ENCODE measurements around the gene CEP295NL. TPM values are rescaled to one million over a fixed set of nuclear protein-coding genes. Genes with fewer than 3 reads are reported as not detected.
A peak's percentile ranks its signal among the peaks of the same experiment; 100 is the strongest.
"Not testable (repeated sequence)": the region's sequence is repeated elsewhere in the genome, so short reads cannot be mapped to it uniquely, and the experiment has no call there.

The CEP295NL gene
- polyA plus RNA-seq, 6 donors from 2014 or later: 1.3 to 2.9 (median 1.6) TPM; not detected in 1

DNA sequence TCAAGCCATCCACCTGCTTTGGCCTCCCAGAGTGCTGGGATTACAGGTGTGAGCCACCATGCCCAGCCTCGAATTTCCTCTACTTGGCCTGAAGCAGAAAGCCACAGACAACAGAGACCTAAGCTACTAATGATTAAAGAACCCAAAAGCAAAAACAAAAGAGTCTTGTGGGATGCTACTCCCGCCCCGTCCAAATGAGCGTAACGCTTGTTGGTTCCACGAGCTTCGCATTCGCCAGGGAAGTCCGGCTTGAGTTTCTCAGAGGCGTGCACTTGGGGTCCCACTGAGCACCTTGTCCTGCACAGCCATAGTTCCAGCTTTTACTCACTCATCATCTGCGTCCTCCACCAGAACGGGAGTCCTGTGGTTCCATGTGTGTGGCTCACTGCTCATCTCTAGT is 16.0 kb downstream of the CEP295NL start:
- H3K27ac Mint-ChIP-seq: peak overlapping the region in 4 of 6 donors; percentile 19 to 95 (median 67)
- no peaks in the 10 kb centered on the region for H3K36me3 Mint-ChIP-seq
- H3K4me3 Mint-ChIP-seq: peak overlapping the region in 2 of 8 donors; percentile 54 to 80
- ATAC-seq (ENCODE audit: low read depth in 2 of 2) (no peak), DNase-seq (no peak)
- H3K9me3 Mint-ChIP-seq: no peaks in the 10 kb centered on the region
- peaks cover 46 to 63% (median 52%) of the 10 kb centered on the region in 3 donors for H3K4me1 Mint-ChIP-seq
- no peaks in the 10 kb centered on the region for H3K27me3 Mint-ChIP-seq

DNA sequence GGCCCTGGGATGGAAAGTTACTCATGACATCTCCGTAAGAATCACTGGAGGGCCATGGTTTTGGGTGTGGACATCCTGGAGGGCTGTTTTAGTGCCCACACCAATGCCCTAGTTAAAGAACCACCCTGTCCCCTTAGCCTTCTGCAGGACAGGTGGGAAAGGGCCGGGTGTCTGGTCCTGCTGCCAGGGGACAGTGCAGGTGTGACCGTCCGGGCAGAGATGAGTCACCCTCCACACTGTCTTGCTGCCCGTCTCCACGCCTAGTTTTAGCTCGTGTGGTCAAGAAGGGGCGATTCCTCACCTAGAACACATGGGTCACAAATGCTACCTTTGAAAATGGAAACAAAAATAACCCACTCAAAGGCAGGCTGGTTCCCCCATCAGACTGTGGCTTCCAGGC is 17.0 kb downstream of the CEP295NL start:
- H3K9me3 Mint-ChIP-seq: no peaks in the 10 kb centered on the region
- peak overlapping the region in 1 of 8 donors; percentile 25 for H3K4me3 Mint-ChIP-seq
- DNase-seq (no peak), ATAC-seq (ENCODE audit: low read depth in 2 of 2) (no peak)
- H3K36me3 Mint-ChIP-seq: no peaks in the 10 kb centered on the region
- no peaks in the 10 kb centered on the region for H3K27me3 Mint-ChIP-seq
- H3K27ac Mint-ChIP-seq: no peak overlapping the region
- peaks cover 36 to 53% (median 42%) of the 10 kb centered on the region in 3 donors for H3K4me1 Mint-ChIP-seq

DNA sequence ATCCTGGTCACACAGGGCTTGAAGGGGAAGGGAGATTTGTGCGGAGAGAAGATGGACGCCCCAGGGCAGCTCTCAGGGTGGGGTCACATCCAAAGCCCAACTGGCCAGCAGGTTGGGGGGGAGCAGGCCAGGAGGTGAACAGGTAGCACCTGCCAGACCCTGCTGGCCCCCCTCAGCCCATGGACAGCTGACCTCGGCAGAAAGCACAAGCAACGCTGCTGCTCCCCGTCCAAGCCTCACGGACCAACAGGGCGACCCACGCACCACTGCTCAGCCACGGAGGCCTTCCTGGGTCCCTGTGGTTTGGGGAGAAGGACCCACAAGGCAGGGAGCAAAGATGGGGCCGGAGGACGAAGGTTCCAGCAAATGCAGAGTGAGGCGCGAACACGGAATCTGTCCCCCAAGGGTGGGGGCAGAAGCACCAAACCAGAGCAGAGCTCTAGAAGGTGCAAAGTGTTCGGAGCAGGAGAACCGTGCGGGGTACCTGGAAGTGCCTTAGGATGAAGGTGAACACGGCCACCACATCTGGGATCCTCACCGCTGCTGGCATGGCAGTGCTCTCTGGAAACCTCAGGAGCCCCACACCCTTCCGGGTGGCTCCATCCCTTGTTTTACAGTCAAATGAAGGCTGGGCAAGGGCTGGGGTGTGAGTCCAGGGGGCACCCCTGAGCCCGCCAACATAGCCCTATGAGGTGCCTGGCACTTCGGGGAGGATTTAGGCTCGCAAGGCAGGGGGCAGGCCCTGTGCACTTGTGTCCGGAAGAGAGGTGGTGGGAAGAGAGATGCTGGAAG is 17.9 kb downstream of the CEP295NL start:
- Mint-ChIP-seq H3K4me1 (peaks cover 32 to 47% (median 37%) of the 10 kb centered on the region in 3 donors), H3K36me3 (no peaks in the 10 kb centered on the region), H3K9me3 (no peaks in the 10 kb centered on the region), H3K4me3 (peak overlapping the region in 2 of 8 donors; percentile 33 to 52), H3K27ac (peak overlapping the region in 2 of 6 donors; percentile 22 to 73), H3K27me3 (no peaks in the 10 kb centered on the region)
- ATAC-seq (ENCODE audit: low read depth in 2 of 2) (no peak), DNase-seq (no peak)

DNA sequence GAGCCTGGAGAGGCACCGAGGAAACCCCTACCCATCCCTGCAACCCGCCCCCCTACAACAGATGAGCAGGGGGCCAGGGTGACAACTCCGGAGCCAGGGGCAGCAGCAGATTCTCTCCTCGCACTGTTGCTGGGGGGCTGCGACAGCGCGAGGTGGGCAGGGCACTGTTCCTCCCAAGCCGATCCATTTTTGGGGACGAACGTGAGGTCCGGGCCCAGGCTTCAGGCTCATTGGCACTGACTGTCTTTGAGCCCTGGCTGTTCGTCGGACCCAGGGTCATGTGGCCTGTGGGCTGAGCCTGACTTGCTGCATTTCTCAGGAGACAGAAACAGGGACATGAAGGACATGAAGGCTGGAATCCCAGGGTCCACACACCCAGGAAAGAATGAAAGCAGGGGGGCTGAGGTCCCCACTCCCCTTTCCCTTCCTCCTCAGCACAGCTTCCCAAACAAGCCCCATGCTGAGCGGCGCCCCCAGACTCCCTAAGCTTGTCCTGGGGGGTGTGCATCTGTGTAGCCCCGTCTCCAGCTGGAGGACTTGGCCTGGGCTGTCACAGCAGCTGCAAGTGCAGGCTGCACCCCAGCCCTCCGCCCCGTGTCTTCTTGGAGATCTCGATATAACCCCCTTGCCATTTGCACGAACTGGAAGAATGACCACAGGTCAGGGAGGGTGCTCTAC is 18.7 kb downstream of the CEP295NL start:
- peak overlapping the region in 5 of 8 donors; percentile 43 to 87 (median 57) for H3K4me3 Mint-ChIP-seq
- no peaks in the 10 kb centered on the region for H3K27me3 Mint-ChIP-seq
- ATAC-seq (ENCODE audit: low read depth in 2 of 2): no peak
- peaks cover 28 to 47% (median 38%) of the 10 kb centered on the region in 3 donors for H3K4me1 Mint-ChIP-seq
- H3K9me3 Mint-ChIP-seq: no peaks in the 10 kb centered on the region
- no peak for DNase-seq
- H3K36me3 Mint-ChIP-seq: no peaks in the 10 kb centered on the region
- peak overlapping the region in 4 of 6 donors; percentile 14 to 73 (median 30) for H3K27ac Mint-ChIP-seq

DNA sequence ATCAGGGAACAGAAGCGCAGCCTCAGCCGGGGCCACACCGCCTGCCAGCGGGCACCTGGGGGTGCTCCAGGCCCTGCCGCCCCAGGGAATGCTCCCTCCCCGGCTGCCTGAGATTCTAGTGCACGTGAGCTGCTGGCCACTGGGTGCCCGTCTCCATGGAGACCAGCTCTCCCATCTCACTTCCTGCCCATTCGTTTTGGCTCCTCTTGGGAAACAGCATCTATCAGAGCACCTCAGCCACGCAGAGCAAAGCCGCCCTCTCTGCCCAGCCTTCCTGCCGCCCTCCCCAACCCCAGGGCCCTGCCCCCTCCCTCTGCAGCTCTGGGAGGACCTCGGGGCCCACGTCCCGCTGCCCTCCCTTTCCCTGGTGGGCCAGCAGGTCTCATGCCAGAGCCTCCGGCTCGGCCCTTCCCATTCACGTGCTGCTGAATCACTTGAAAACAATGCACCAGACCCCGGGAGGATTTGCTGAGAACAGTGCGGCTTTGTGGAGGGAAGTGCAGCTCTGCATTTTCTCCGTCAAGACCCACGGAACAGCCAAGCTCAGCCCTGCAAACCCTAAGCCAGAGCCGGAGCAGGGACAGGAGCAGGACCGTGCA is 19.4 kb downstream of the CEP295NL start:
- Mint-ChIP-seq H3K36me3 (no peaks in the 10 kb centered on the region), H3K4me3 (peak overlapping the region; percentile 67 to 87 (median 76)), H3K9me3 (no peaks in the 10 kb centered on the region), H3K27me3 (no peaks in the 10 kb centered on the region), H3K27ac (peak overlapping the region in 3 of 6 donors; percentile 29 to 77 (median 72)), H3K4me1 (peaks cover 28 to 46% (median 37%) of the 10 kb centered on the region in 3 donors)
- ATAC-seq (ENCODE audit: low read depth in 2 of 2): peak; percentile 24 to 41
- no peak for DNase-seq

DNA sequence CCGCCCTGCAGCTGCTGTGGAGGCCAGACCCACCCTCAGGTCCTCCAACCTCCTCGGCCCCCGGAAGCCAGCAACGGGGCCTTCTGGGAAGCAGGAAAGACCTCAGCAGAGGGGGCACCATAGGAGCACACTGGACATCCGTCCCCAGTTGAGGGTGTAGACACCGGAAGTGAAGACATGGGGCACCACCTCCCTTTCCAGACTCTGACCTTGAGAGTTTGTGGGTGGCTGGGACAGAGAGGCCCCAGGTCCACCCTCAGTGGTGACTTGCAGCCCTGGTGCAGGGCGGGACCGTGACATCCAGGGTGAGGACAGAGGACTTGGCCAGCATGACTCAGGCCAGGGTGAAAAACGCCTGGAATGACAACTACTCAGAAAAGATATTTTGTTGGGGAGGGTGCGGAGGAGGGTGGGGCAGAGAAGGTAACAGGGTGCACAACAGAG is 19.9 kb downstream of the CEP295NL start:
- H3K4me1 Mint-ChIP-seq: peaks cover 29 to 41% (median 38%) of the 10 kb centered on the region in 3 donors
- H3K9me3 Mint-ChIP-seq: no peaks in the 10 kb centered on the region
- peak overlapping the region; percentile 67 to 87 (median 76) for H3K4me3 Mint-ChIP-seq
- DNase-seq (no peak), ATAC-seq (ENCODE audit: low read depth in 2 of 2) (peak in 1 of 2 donors; percentile 22)
- no peaks in the 10 kb centered on the region for H3K27me3 Mint-ChIP-seq
- H3K36me3 Mint-ChIP-seq: no peaks in the 10 kb centered on the region
- peak overlapping the region in 5 of 6 donors; percentile 63 to 93 (median 76) for H3K27ac Mint-ChIP-seq

DNA sequence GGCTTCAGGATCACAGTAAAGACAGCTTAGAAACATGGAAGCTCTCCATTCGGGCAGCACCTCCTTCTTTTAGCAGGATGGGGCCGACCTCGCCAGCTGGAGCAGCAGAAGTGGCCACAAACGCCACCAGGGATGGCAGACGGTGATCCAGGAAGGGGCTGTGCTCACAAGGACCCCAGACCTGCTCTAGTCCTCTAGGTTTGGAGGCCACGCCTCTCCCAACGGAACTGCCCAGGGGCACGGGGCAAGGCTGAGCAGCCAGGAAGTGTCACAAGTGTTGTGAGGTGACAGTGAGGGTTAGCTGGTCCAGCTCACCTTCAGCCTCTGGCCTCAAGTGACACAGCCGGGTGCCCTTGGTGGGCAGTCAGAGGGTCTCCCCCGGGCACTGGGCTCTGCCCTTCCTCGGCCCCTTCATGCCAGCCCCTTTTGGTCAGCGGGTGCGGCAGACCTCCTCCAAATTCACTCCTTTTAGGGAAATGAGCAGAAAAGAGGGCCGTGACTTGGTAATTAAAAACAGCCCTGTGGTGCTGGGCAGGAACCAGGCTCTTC is 20.4 kb downstream of the CEP295NL start:
- H3K27ac Mint-ChIP-seq: peak overlapping the region in 5 of 6 donors; percentile 44 to 93 (median 72)
- peaks cover 31 to 40% (median 38%) of the 10 kb centered on the region in 3 donors for H3K4me1 Mint-ChIP-seq
- H3K9me3 Mint-ChIP-seq: no peaks in the 10 kb centered on the region
- ATAC-seq (ENCODE audit: low read depth in 2 of 2) (peak in 1 of 2 donors; percentile 15), DNase-seq (no peak)
- H3K27me3 Mint-ChIP-seq: no peaks in the 10 kb centered on the region
- H3K4me3 Mint-ChIP-seq: peak overlapping the region; percentile 67 to 87 (median 76)
- no peaks in the 10 kb centered on the region for H3K36me3 Mint-ChIP-seq

DNA sequence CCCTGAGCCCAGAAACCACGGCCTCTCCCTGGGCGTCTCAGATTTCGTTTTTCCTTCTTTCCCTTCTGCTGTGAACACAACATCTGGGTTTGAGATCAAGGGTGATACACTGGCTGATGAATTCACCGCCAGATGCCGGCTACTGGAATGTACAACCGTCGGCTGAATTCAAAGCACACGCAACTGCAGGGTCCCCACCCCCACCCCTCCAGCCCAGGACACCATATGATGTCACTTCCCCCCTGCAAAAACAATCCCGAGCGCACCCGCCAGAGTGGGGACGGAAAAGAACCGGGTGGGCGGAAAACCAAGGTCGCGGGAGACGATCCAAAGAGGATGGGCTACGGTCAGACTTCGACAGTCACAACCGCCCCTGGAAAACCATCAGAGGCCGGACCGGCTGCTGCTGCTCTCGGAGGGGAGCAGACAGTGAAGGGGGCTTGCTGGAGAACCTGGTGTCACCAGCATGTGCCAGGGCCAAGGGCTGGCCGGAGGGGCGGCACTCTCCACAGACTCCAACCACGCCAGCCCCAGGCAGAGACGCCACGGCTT is 23.3 kb downstream of the CEP295NL start:
- DNase-seq: peak; percentile 37
- Mint-ChIP-seq H3K36me3 (no peaks in the 10 kb centered on the region), H3K9me3 (no peaks in the 10 kb centered on the region), H3K27me3 (peaks cover 0 to 9% (median 0%) of the 10 kb centered on the region in 3 donors), H3K4me3 (peak overlapping the region; percentile 61 to 96 (median 87)), H3K27ac (peak overlapping the region; percentile 47 to 97 (median 90)), H3K4me1 (peaks cover 36 to 52% (median 41%) of the 10 kb centered on the region in 3 donors)
- ATAC-seq (ENCODE audit: low read depth in 2 of 2): peak; percentile 66 to 76

DNA sequence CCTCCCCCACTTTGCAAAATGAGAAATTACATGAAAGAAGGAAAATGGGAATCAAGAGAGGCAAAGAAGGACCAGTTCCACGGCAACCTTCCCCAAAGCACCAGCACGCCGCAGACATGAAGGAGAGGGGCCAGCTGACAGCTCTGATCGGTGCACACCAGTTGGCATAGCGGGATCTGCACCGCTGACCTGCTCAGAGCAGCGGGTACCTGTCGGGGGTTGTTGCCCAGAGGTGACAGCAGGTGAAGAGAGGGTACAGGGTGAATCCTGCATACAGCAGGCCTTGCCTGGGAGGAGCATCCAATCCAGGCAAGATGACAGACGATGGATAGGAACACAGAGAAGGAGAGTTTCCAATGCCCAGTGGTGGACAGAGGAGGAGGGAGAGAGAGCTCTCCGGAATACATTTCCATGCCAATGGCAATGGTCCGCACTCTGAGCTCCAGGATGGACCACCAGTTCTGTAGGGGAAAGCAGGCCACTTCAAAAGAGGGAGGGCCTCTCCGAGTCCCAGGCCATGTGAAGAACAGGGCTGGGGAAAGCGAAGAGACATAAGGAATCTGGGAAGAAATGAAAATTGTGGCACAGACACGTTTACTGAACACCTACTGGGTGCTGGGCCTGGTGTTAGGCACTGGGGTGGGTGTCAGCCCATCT is 24.0 kb downstream of the CEP295NL start:
- H3K4me3 Mint-ChIP-seq: peak overlapping the region; percentile 37 to 96 (median 87)
- DNase-seq: no peak
- ATAC-seq (ENCODE audit: low read depth in 2 of 2): no peak
- peak overlapping the region; percentile 72 to 97 (median 90) for H3K27ac Mint-ChIP-seq
- H3K4me1 Mint-ChIP-seq: peaks cover 36 to 57% (median 41%) of the 10 kb centered on the region in 3 donors
- H3K36me3 Mint-ChIP-seq: no peaks in the 10 kb centered on the region
- H3K27me3 Mint-ChIP-seq: peaks cover 0 to 9% (median 0%) of the 10 kb centered on the region in 3 donors
- no peaks in the 10 kb centered on the region for H3K9me3 Mint-ChIP-seq

DNA sequence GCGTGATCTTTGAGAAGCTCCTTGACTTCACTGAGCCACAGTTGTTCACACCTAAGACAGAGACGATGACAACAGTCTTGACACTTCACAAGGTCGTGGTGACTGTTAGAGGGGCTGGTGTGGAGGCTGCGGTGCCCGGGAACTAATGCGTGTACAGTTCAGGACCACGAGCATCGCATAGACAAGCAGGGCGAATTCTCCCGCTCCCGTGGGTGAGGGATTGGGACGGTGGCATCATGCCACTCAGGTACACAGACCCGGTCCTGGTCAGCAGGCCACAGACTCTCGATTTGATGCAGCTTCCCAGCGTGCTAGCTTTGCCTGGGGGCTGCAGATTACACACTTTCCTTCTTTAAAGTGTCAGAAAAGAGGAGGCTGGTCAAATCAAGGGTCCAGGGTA is 24.7 kb downstream of the CEP295NL start:
- Mint-ChIP-seq H3K27ac (peak overlapping the region in 2 of 6 donors; percentile 72 to 74), H3K27me3 (peaks cover 0 to 9% (median 0%) of the 10 kb centered on the region in 3 donors), H3K4me3 (peak overlapping the region in 5 of 8 donors; percentile 32 to 85 (median 53)), H3K4me1 (peaks cover 30 to 49% (median 35%) of the 10 kb centered on the region in 3 donors), H3K9me3 (no peaks in the 10 kb centered on the region), H3K36me3 (no peaks in the 10 kb centered on the region)
- DNase-seq (no peak), ATAC-seq (ENCODE audit: low read depth in 2 of 2) (no peak)

DNA sequence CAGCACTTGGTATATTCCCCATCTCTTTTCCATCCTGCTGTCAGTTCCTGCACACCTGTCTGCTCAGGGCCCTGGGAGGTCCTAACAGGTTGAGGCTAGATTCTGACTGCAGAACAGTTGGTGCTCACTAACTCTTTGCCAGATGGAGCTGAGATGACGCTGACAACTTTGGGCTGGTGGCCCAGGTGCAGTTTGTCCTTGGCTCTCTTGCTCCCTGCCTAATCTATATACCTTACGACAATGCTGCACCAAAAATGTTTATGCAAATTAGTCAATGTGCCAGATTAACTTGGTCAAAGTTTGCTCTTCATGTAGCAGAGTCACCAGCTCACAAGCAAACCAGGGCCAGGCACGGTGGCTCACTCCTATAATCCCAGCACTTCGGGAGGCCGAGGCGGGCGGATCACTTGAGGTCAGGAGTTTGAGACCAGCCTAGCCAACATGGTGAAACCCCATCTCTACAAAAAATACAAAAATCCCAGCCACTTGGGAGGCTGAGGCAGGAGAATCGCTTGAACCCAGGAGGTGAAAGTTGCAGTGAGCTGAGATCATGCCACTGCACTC is 26.0 kb downstream of the CEP295NL start:
- peak overlapping the region in 1 of 8 donors; percentile 60 for H3K4me3 Mint-ChIP-seq
- H3K36me3 Mint-ChIP-seq; H3K27me3 Mint-ChIP-seq; ATAC-seq (ENCODE audit: low read depth in 2 of 2); DNase-seq; H3K9me3 Mint-ChIP-seq: not testable (repeated sequence)
- peak overlapping the region in 3 of 6 donors; percentile 53 to 80 (median 74) for H3K27ac Mint-ChIP-seq
- H3K4me1 Mint-ChIP-seq: peaks cover 20 to 39% (median 27%) of the 10 kb centered on the region in 3 donors

DNA sequence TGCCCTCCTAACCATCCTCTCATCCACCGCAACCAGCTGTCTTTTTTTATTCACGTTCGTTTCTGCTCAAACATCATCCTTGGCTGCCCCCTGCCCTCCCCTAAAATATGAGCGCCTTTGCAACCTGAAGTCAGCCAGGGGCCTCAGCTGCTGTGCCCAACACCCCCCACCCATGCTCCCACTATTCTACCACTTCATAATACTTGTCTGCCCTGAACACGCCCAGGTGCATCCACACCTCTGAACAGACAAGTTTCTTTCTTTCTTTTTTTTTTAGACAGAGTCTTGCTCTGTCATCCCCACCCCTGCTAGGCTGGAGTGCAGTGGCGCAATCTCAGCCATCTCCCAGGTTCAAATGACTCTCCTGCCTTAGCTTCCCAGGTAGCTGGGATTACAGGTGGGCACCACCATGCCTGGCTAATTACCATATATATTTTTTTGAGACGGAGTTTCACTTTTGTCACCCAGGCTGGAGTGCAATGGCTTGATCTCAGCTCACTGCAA is 26.9 kb downstream of the CEP295NL start:
- Mint-ChIP-seq H3K4me1 (peaks cover 20 to 39% (median 27%) of the 10 kb centered on the region in 3 donors), H3K27me3 (peaks cover 0 to 9% (median 0%) of the 10 kb centered on the region in 3 donors)

More for the DNA sequence above, 26.9 kb downstream of the CEP295NL start:
- H3K9me3 Mint-ChIP-seq: no peaks in the 10 kb centered on the region
- H3K36me3 Mint-ChIP-seq: no peaks in the 10 kb centered on the region
- DNase-seq: no peak
- peak overlapping the region in 1 of 8 donors; percentile 61 for H3K4me3 Mint-ChIP-seq
- no peak for ATAC-seq (ENCODE audit: low read depth in 2 of 2)
- peak overlapping the region in 4 of 6 donors; percentile 12 to 89 (median 30) for H3K27ac Mint-ChIP-seq
